ENCODE results near the gene NEU4. TPM values are rescaled to one million over a fixed set of nuclear protein-coding genes. Genes with fewer than 3 reads are reported as not detected.
"Not testable (repeated sequence)": the region's sequence is repeated elsewhere in the genome, so short reads cannot be mapped to it uniquely, and the experiment has no call there.

Gene NEU4
- total RNA-seq, 1 experiment from 2014 or later: 2.2 TPM

DNA sequence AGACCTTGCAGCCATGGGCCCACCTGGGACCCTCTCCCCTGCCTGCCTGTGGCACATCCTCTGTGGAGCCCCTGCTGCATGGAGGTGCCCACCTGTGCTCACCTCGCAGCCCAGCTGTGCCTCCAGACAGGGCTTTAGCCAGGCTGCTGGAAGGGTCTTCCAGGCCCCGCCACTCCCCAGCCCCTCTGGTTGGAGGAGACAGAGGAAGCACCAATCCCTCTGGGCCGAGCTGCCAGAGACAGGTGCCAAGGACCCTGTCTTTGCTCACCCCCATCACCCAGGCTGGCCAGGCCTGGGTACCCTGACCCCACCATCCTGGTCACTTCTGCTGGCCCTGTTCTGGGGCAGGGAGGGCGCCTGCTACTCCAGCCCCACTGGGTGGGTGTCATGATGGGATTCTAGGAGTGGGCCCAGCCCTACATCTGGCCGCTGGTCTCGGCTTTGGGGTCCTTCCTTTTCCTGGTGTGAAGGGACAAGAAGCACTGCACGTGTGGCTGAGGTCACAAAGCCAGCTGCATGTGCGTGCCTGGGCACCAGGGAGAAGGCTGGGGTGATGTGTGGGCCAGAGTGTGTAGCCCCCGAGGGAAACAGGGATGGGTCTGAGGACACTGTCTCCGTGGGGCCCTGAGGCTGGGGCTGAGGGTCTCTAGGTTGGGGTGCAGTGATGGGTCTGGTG, 9.3 kb upstream of the NEU4 start (continued):
- TF ChIP-seq, protein P1, sequence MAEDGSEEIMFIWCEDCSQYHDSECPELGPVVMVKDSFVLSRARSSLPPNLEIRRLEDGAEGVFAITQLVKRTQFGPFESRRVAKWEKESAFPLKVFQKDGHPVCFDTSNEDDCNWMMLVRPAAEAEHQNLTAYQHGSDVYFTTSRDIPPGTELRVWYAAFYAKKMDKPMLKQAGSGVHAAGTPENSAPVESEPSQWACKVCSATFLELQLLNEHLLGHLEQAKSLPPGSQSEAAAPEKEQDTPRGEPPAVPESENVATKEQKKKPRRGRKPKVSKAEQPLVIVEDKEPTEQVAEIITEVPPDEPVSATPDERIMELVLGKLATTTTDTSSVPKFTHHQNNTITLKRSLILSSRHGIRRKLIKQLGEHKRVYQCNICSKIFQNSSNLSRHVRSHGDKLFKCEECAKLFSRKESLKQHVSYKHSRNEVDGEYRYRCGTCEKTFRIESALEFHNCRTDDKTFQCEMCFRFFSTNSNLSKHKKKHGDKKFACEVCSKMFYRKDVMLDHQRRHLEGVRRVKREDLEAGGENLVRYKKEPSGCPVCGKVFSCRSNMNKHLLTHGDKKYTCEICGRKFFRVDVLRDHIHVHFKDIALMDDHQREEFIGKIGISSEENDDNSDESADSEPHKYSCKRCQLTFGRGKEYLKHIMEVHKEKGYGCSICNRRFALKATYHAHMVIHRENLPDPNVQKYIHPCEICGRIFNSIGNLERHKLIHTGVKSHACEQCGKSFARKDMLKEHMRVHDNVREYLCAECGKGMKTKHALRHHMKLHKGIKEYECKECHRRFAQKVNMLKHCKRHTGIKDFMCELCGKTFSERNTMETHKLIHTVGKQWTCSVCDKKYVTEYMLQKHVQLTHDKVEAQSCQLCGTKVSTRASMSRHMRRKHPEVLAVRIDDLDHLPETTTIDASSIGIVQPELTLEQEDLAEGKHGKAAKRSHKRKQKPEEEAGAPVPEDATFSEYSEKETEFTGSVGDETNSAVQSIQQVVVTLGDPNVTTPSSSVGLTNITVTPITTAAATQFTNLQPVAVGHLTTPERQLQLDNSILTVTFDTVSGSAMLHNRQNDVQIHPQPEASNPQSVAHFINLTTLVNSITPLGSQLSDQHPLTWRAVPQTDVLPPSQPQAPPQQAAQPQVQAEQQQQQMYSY (CRISPR knock-in tag; IDR thresholded peaks at IDR 0.05): no peak
- TF ChIP-seq FOXK1 (CRISPR knock-in tag; IDR thresholded peaks at IDR 0.05): no peak
- no peak for TF ChIP-seq ELF4 (CRISPR knock-in tag; IDR thresholded peaks at IDR 0.05; ENCODE audit: low read depth)
- TF ChIP-seq ZNF263 (CRISPR knock-in tag; IDR thresholded peaks at IDR 0.05; ENCODE audit: low read depth): no peak
- TF ChIP-seq, protein P2, sequence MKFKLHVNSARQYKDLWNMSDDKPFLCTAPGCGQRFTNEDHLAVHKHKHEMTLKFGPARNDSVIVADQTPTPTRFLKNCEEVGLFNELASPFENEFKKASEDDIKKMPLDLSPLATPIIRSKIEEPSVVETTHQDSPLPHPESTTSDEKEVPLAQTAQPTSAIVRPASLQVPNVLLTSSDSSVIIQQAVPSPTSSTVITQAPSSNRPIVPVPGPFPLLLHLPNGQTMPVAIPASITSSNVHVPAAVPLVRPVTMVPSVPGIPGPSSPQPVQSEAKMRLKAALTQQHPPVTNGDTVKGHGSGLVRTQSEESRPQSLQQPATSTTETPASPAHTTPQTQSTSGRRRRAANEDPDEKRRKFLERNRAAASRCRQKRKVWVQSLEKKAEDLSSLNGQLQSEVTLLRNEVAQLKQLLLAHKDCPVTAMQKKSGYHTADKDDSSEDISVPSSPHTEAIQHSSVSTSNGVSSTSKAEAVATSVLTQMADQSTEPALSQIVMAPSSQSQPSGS (CRISPR knock-in tag; IDR thresholded peaks at IDR 0.05; ENCODE audit: borderline replicate concordance, low read depth): no peak
- no peak for TF ChIP-seq MYBL2 (CRISPR knock-in tag; IDR thresholded peaks at IDR 0.05)
- no peak for TF ChIP-seq ZBTB21 (CRISPR knock-in tag; IDR thresholded peaks at IDR 0.05; ENCODE audit: borderline replicate concordance)

- POLR2A ChIA-PET; H3K9me3 Mint-ChIP-seq; H3K36me3 Mint-ChIP-seq; DNase-seq (ENCODE audit: low spot score); H3K4me1 Mint-ChIP-seq; CTCF ChIA-PET; H3K27ac Mint-ChIP-seq; ATAC-seq; H3K4me3 Mint-ChIP-seq: not testable (repeated sequence)
- peaks cover 22% of the 10 kb centered on the region for H3K27me3 Mint-ChIP-seq (ENCODE audit: low read depth)
These were observed 8.6 kb upstream of the NEU4 start for GRCh38 chr2:241800198-241800903.

- no peaks in the 10 kb centered on the region for H3K9me3 Mint-ChIP-seq
- no peak overlapping the region for H3K27ac Mint-ChIP-seq
- POLR2A ChIA-PET: no interaction called here
- no peaks in the 10 kb centered on the region for H3K36me3 Mint-ChIP-seq
- CTCF ChIA-PET: no interaction called here
- peaks cover 8% of the 10 kb centered on the region for H3K4me1 Mint-ChIP-seq
- H3K27me3 Mint-ChIP-seq (ENCODE audit: low read depth): peaks cover 22% of the 10 kb centered on the region
- H3K4me3 Mint-ChIP-seq: no peak overlapping the region
- peak; percentile 64 for ATAC-seq
- peak; percentile 55 for DNase-seq (ENCODE audit: low spot score)
- no peak for TF ChIP-seq NFE2L1 (CRISPR knock-in tag; IDR thresholded peaks at IDR 0.05)
- 0 out of 2 replicates have a peak, but pooled peaks have one; percentile 32 for TF ChIP-seq ZNF423 (CRISPR knock-in tag; IDR thresholded peaks at IDR 0.05)
These were observed 7.2 kb upstream of the NEU4 start for GRCh38 chr2:241801611-241802420.

DNA sequence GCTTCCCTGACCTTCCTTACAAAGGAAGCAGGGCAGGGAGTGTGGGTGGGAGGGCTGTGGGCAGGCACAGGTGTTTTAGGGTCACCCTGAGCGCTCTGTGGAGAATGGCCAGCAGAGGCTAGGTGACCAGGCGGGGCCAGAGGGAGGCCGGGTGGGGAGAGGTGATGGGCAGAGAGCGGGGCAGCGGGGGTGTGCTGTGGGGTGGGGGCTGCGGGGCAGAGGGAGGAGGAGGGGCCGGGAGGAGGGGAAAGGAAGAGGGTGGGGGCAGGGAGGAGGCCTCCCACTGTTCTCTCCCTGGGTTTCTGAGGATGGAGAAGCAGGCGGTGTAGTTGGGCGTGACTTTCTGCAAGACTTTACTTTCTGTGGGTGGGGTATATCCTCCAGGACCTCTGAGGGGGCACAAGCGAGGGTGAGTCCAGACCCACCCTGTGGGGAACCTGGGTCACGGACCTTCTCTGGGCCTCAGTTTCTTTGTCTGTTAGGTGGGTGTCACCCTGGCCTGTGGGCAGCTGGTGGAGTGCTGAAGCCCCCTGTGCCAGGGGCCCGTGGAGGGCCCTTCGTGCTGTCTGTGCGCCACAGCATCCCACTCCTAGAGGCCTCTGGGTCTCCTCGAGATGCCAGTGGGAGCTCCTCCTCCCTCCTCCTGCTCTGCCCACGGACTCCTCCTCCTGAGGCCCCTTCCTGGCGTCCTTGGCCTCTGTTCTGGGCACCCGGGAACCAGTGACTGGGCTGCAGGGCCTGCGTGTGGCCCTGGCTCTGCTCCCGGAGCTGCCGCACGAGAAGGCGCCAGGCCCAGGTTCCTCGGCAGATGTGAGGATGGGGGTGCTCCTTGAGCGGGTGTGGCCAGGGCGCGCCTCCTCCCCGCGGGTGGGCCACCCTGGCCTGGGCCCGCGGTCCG, 6.3 kb upstream of the NEU4 start:
- CTCF ChIA-PET: interaction anchor here (2.4 kb wide), 1 partner anchor 76 kb away, joined by 8 read pairs; no protein-coding TSS in a partner anchor
- Mint-ChIP-seq H3K4me1 (peaks cover 8% of the 10 kb centered on the region), H3K27ac (no peak overlapping the region), H3K36me3 (no peaks in the 10 kb centered on the region), H3K9me3 (no peaks in the 10 kb centered on the region), H3K4me3 (no peak overlapping the region), H3K27me3 (ENCODE audit: low read depth) (peaks cover 22% of the 10 kb centered on the region)
- no peak for ATAC-seq
- POLR2A ChIA-PET: no interaction called here
- no peak for DNase-seq (ENCODE audit: low spot score)
- TF ChIP-seq TEAD1 (CRISPR knock-in tag; IDR thresholded peaks at IDR 0.05) (no peak), ZNF317 (CRISPR knock-in tag; IDR thresholded peaks at IDR 0.05; ENCODE audit: borderline replicate concordance, low read depth) (no peak), ZNF219 (CRISPR knock-in tag; IDR thresholded peaks at IDR 0.05; ENCODE audit: borderline replicate concordance) (no peak), ZNF263 (CRISPR knock-in tag; IDR thresholded peaks at IDR 0.05; ENCODE audit: low read depth) (no peak), CDX4 (CRISPR knock-in tag; IDR thresholded peaks at IDR 0.05; ENCODE audit: borderline replicate concordance) (no peak), ESRRA (CRISPR knock-in tag; IDR thresholded peaks at IDR 0.05; ENCODE audit: borderline replicate concordance) (no peak), NFE2L1 (CRISPR knock-in tag; IDR thresholded peaks at IDR 0.05) (no peak), FOXJ3 (CRISPR knock-in tag; IDR thresholded peaks at IDR 0.05; ENCODE audit: borderline replicate concordance) (no peak), ELF4 (CRISPR knock-in tag; IDR thresholded peaks at IDR 0.05; ENCODE audit: low read depth) (no peak), RELA (CRISPR knock-in tag; IDR thresholded peaks at IDR 0.05; ENCODE audit: borderline replicate concordance) (no peak), KAT7 (CRISPR knock-in tag; IDR thresholded peaks at IDR 0.05; ENCODE audit: borderline replicate concordance) (no peak)
- TF ChIP-seq, protein P3, sequence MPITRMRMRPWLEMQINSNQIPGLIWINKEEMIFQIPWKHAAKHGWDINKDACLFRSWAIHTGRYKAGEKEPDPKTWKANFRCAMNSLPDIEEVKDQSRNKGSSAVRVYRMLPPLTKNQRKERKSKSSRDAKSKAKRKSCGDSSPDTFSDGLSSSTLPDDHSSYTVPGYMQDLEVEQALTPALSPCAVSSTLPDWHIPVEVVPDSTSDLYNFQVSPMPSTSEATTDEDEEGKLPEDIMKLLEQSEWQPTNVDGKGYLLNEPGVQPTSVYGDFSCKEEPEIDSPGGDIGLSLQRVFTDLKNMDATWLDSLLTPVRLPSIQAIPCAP (CRISPR knock-in tag; IDR thresholded peaks at IDR 0.05): no peak
